ENCODE results near the gene CCL20. TPM values are rescaled to one million over a fixed set of nuclear protein-coding genes. Genes with fewer than 3 reads are reported as not detected.
A peak's percentile ranks its signal among the peaks of the same experiment; 100 is the strongest.

The CCL20 gene
- total RNA-seq, 2 donors from 2014 or later: 11.5 to 43.5 TPM

DNA sequence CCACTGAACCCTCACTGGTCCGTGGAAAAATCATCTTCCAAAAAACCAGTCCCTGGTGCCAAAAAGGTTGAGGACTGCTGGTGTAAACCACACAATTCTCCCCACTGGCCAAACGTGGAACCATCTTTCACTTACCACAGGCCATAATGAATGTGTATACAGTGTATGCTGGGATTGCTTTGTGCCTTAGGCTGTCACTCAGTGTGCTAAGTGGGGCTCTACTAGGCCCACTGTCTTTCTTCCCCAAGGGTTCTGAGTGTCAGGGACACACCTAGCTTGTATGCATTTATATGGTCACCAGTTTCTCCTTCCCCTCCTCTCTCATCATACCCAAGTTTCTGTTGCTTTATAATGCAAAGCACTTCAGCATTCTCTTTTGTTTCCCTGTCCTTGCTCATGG is 40.7 kb upstream of the CCL20 start:
- Histone ChIP-seq H3K9ac (ENCODE audit: low read depth in 2 of 2, low read length in 2 of 2) (no peak overlapping the region), H3K4me3 (no peak overlapping the region), H3K27ac (no peak overlapping the region), H3K9me3 (no peaks in the 10 kb centered on the region), H3K36me3 (no peaks in the 10 kb centered on the region), H3K4me1 (peaks cover 9% of the 10 kb centered on the region), H3K27me3 (no peaks in the 10 kb centered on the region)
- no peak for DNase-seq
- no peak for TF ChIP-seq CTCF (IDR thresholded peaks at IDR 0.05)
- intact Hi-C loops (cut with DNase I): loop anchor here (5.0 kb wide), 1 partner anchor 84 kb away; no protein-coding TSS in a partner anchor

DNA sequence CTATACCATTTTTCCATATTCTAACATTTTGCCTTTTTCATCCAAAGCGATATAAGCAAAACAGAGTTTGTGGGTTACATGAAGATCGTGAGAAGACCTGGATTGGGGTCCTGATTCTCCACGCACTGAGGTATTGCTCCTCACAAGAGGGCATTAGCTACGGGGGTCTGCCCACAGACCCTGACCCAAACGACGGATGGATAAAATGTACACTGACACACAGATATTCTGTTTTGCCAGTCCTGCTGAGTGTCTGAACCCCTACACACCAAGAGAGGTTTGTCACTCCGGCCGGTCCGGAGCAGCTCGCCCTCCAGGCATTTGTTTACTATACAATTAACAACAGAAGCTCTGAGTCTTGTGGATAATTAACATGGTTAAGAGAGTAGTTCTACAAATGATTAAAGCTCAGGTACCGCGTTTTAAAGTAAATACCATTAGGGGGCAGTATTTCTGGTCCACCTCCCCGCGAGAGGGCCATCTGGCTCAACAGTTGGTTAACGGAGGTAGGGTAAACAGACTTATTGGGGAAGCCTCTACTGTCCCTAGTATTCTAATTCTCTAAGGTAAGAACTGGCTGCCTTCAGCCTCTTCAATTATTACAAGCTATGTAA is 39.5 kb upstream of the CCL20 start:
- peak; percentile 14 for TF ChIP-seq CTCF (IDR thresholded peaks at IDR 0.05)
- Histone ChIP-seq H3K27me3 (no peaks in the 10 kb centered on the region), H3K9ac (ENCODE audit: low read depth in 2 of 2, low read length in 2 of 2) (no peak overlapping the region), H3K4me1 (peaks cover 9% of the 10 kb centered on the region), H3K27ac (no peak overlapping the region), H3K9me3 (no peaks in the 10 kb centered on the region), H3K36me3 (no peaks in the 10 kb centered on the region), H3K4me3 (no peak overlapping the region)
- intact Hi-C loops (cut with DNase I): loop anchor here (5.0 kb wide), 1 partner anchor 83 kb away; no protein-coding TSS in a partner anchor
- DNase-seq: no peak

DNA sequence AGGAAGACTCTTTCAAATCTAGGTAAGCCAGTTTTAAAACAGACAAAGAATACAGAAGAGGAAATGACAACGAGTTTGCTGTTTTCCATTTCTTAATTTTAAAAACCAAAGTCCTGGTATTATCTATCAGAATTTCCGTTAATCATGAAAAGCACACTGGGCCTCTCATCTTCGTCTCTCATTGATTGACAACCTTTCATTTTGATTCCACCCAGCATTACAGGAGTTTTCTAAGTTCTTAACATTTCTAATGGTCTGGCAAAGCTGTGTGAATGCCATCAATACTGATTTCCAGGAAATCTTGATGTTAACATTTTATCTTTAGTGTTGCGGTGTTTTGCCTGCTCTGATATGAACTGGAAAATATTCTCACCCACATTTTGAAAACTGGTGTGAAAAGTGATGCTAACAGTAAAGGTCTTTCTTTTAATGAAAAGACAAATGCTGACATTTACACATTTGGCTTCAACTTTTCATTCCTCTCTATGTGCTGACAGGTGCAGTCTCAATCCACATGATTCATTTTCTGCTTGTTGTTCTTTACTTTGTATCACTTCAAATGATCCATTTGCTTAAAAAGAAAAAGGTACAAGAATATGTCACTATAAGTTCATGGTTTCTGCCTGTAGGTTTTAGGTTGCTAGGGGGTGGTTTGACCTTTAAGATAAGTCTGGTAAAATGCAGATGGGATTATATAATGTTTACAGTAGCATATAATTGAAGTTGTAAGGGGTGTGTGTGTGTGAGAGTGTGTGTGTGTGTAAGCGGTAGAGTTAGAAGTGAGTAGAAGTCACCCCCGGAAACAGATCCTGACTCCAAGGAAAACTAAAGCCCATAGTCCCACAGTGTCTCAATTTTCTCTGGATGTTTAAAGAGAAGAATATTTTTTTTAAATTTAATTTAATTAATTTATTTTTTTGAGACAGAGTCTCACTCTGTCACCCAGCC is 38.5 kb upstream of the CCL20 start:
- intact Hi-C loops (cut with DNase I): loop anchor here (5.0 kb wide), 1 partner anchor 82 kb away; no protein-coding TSS in a partner anchor
- TF ChIP-seq CTCF (IDR thresholded peaks at IDR 0.05): no peak
- no peak overlapping the region for H3K4me3 ChIP-seq
- H3K27ac ChIP-seq: no peak overlapping the region
- no peak for DNase-seq
- H3K27me3 ChIP-seq: no peaks in the 10 kb centered on the region
- H3K9ac ChIP-seq (ENCODE audit: low read depth in 2 of 2, low read length in 2 of 2): no peak overlapping the region
- peaks cover 9% of the 10 kb centered on the region for H3K4me1 ChIP-seq
- no peaks in the 10 kb centered on the region for H3K36me3 ChIP-seq
- H3K9me3 ChIP-seq: no peaks in the 10 kb centered on the region

- intact Hi-C loops (cut with DNase I): no loop called here
- peak overlapping the region; percentile 64 for H3K27ac ChIP-seq
These were observed 32.5 kb upstream of the CCL20 start for GRCh38 chr2:227780981-227781615.

More at GRCh38 chr2:227780981-227781615, 32.5 kb upstream of the CCL20 start:
- no peak for TF ChIP-seq CTCF (IDR thresholded peaks at IDR 0.05)
- no peaks in the 10 kb centered on the region for H3K27me3 ChIP-seq
- no peaks in the 10 kb centered on the region for H3K4me1 ChIP-seq
- no peak overlapping the region for H3K4me3 ChIP-seq
- H3K36me3 ChIP-seq: no peaks in the 10 kb centered on the region
- peak overlapping the region in 1 of 2 donors; percentile 49 for H3K9ac ChIP-seq (ENCODE audit: low read depth in 2 of 2, low read length in 2 of 2)
- peak; percentile 89 for DNase-seq
- H3K9me3 ChIP-seq: no peaks in the 10 kb centered on the region

Data from colonic mucosa (tissue), 4 donors.